PFSK-1 (cell line): ENCODE data around the gene PCSK5.

Experiments used
- FOXP2 ChIP-seq: optimal IDR thresholded peaks from 2 replicates; pipeline ENCODE3; 2011; ENCODE audit warnings: borderline replicate concordance, control low read depth, inconsistent platforms; ENCODE audit not compliant: insufficient read depth; ENCODE audit errors: extremely low read length, extremely low read depth
- POLR2AphosphoS5 ChIP-seq: IDR thresholded peaks from 2 replicates; pipeline ENCODE4 v1.6.1; 2012; ENCODE audit warnings: low read depth, mild to moderate bottlenecking, control low read depth, low read length, moderate library complexity
- REST ChIP-seq, 2 experiments: IDR thresholded peaks; 2 replicates each; pipeline versions ENCODE4 v1.6.1 to v1.8.0; 2011 to 2012; ENCODE audit warnings: low read depth in 2 of 2, low read length in 2 of 2, control low read depth in 1 of 2, inconsistent platforms in 1 of 2, mild to moderate bottlenecking in 1 of 2, moderate library complexity in 1 of 2; ENCODE audit not compliant: insufficient read depth in 1 of 2
- SIN3A ChIP-seq: IDR thresholded peaks from 2 replicates; pipeline ENCODE4 v1.6.1; 2012; ENCODE audit warnings: mild to moderate bottlenecking, low read length, moderate library complexity, borderline replicate concordance; ENCODE audit not compliant: insufficient read depth
- TAF1 ChIP-seq: IDR thresholded peaks from 2 replicates; pipeline ENCODE4 v1.6.1; 2012; ENCODE audit warnings: low read length, control low read depth, borderline replicate concordance; ENCODE audit not compliant: insufficient read depth

DNA sequence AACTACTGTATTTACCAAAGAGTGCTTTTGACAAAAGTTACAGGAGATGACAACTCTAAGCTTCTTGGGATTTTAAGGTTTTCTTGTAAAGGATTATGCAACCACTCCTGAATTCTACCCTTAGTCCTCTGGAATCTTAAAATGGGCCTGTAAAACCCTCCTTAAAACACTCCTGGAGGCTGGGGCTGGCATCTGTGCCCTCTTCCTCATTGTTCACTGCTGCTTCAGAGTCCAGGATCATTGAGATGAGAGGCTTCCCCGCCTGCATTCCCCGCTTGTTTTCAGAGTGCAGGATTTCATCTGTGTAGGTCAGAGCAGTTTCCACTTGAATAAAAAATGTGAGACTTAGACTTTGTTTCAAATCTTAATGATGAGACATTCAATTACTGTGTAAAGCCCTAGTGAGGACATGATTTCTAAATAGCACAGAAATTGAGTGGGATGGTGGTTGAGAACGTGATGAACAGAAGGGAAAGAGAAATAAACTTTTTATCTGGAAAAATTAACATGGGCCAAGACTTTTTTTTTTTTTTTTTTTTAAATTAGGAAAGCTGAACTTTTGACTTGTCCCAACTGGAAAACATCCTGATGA is 40.4 kb downstream of the PCSK5 start:
- TF ChIP-seq POLR2AphosphoS5 (no peak), REST (IDR thresholded peaks at IDR 0.05; ENCODE audit: insufficient read depth in 1 of 2, low read depth in 2 of 2, low read length in 2 of 2) (no peak), FOXP2 (no peak), SIN3A (no peak), TAF1 (no peak)
